GM23338 (cell line): ENCODE results near the gene CSNK1G1. TPM values are rescaled to one million over a fixed set of nuclear protein-coding genes. Genes with fewer than 3 reads are reported as not detected.

Experiments
- ATAC-seq: fragments of 200-7000 bp; cut with Tn5 transposase; 3 replicates; pipeline ENCODE4 v1.9.1; 2020
- DNase-seq: peaks from one replicate; pipeline ENCODE4 v3.0.0-alpha.2; 2015; ENCODE audit warnings: low spot score
- H2AFZ ChIP-seq: fragments of 200-600 bp; sonication (generic); 2 replicates; pipeline ENCODE4 v1.8.0; 2016; ENCODE audit warnings: antibody characterized with exemption, mild to moderate bottlenecking, moderate library complexity
- H3F3A ChIP-seq: fragments of 200-600 bp; sonication (generic); replicated peaks from 2 replicates; pipeline ENCODE4 v1.8.0; 2017; ENCODE audit warnings: antibody characterized with exemption, mixed run types, low read depth
- H3K27ac ChIP-seq: fragments of 200-600 bp; sonication (generic); 2 replicates; pipeline ENCODE4 v1.6.1; 2016; ENCODE audit warnings: low read depth
- H3K27me3 ChIP-seq: fragments of 200-600 bp; sonication (generic); 2 replicates; pipeline ENCODE4 v1.8.0; 2016; ENCODE audit warnings: mild to moderate bottlenecking, mixed run types, moderate library complexity; ENCODE audit not compliant: insufficient read depth
- H3K36me3 ChIP-seq: fragments of 200-600 bp; sonication (generic); 2 replicates; pipeline ENCODE4 v1.8.0; 2016; ENCODE audit warnings: mild to moderate bottlenecking; ENCODE audit not compliant: insufficient read depth
- H3K4me1 ChIP-seq: fragments of 200-600 bp; sonication (generic); 2 replicates; pipeline ENCODE4 v1.8.0; 2016; ENCODE audit warnings: mild to moderate bottlenecking, moderate library complexity; ENCODE audit not compliant: insufficient read depth
- H3K4me2 ChIP-seq: fragments of 200-600 bp; sonication (generic); 2 replicates; pipeline ENCODE4 v1.7.1; 2017; ENCODE audit warnings: mixed run types
- H3K4me3 ChIP-seq: fragments of 200-600 bp; sonication (generic); 2 replicates; pipeline ENCODE4 v1.6.1; 2016; ENCODE audit warnings: mixed run types
- H3K79me2 ChIP-seq: fragments of 200-600 bp; sonication (generic); replicated peaks from 2 replicates; pipeline ENCODE4 v1.8.0; 2017; ENCODE audit warnings: mild to moderate bottlenecking; ENCODE audit not compliant: insufficient read depth
- H3K9me2 ChIP-seq: fragments of 200-600 bp; sonication (generic); 2 replicates; pipeline ENCODE4 v1.8.0; 2017; ENCODE audit not compliant: insufficient read depth
- H4K20me1 ChIP-seq: fragments of 200-600 bp; sonication (generic); replicated peaks from 2 replicates; pipeline ENCODE4 v1.8.0; 2017; ENCODE audit warnings: mild to moderate bottlenecking; ENCODE audit not compliant: insufficient read depth
- H3K27ac Mint-ChIP-seq: 2 replicates; pipeline ENCODE4 v1.8.0; 2020; ENCODE audit warnings: inconsistent platforms, mild to moderate bottlenecking, moderate library complexity, mixed read lengths
- H3K27me3 Mint-ChIP-seq: 3 replicates; pipeline ENCODE4 v1.8.0; 2022; ENCODE audit warnings: low read depth, mild to moderate bottlenecking, moderate library complexity, mixed read lengths, inconsistent platforms; ENCODE audit not compliant: insufficient read depth, poor library complexity
- H3K36me3 Mint-ChIP-seq: 3 replicates; pipeline ENCODE4 v1.8.0; 2021; ENCODE audit warnings: low read depth, mild to moderate bottlenecking, inconsistent platforms, moderate library complexity, mixed read lengths
- H3K4me1 Mint-ChIP-seq: 3 replicates; pipeline ENCODE4 v1.8.0; 2020; ENCODE audit warnings: mild to moderate bottlenecking, inconsistent platforms, mixed read lengths
- H3K4me3 Mint-ChIP-seq: 3 replicates; pipeline ENCODE4 v1.8.0; 2021; ENCODE audit warnings: moderate library complexity, mild to moderate bottlenecking, inconsistent platforms, mixed read lengths
- H3K9me3 Mint-ChIP-seq: 3 replicates; pipeline ENCODE4 v1.8.0; 2020; ENCODE audit warnings: moderate library complexity, mild to moderate bottlenecking, inconsistent platforms, mixed read lengths
- EZH2phosphoT487 ChIP-seq: fragments of 200-600 bp; sonication (generic); IDR thresholded peaks from one replicate; pipeline ENCODE4 v1.8.1; 2018; ENCODE audit warnings: antibody characterized with exemption; ENCODE audit not compliant: unreplicated experiment
- ZNF114 ChIP-seq: fragments of 250-450 bp; sonication (Bioruptor Pico); IDR thresholded peaks from 2 replicates; pipeline ENCODE4 v1.5.0; 2020; ENCODE audit warnings: mild to moderate bottlenecking, moderate library complexity
- ZNF331 ChIP-seq: fragments of 250-450 bp; sonication (Bioruptor Pico); IDR thresholded peaks from 2 replicates; pipeline ENCODE4 v1.5.0; 2020; ENCODE audit warnings: low read depth, mild to moderate bottlenecking, moderate library complexity
- polyA plus RNA-seq: library from polyadenylated mRNA; unstranded; fragments of >200 nt; fragmentation: Nextera tagmentation; extraction: Ambion mirVana; gene quantifications from 2 replicates; pipeline ENCODE4 v1.2.1, GENCODE V29; 2016
- total RNA-seq: library from RNA; depleted of rRNA; stranded (reverse); fragments of >200 nt; shearing (Covaris generic); gene quantifications from 2 replicates; pipeline ENCODE4 v1.2.3, GENCODE V29; 2014
- TF ChIP-seq, protein P1 (sequence below): IDR thresholded peaks from one replicate; pipeline ENCODE4 v1.6.1; 2018; ENCODE audit warnings: antibody characterized with exemption; ENCODE audit not compliant: unreplicated experiment
- TF ChIP-seq, protein P2 (sequence below): IDR thresholded peaks from 2 replicates; pipeline ENCODE4 v1.6.1; 2016; ENCODE audit warnings: antibody characterized with exemption
- TF ChIP-seq, protein P3 (sequence below): fragments of 250-450 bp; sonication (Bioruptor Pico); IDR thresholded peaks from 2 replicates; pipeline ENCODE4 v1.5.0; 2020; ENCODE audit warnings: mild to moderate bottlenecking, moderate library complexity

Gene CSNK1G1
- total and polyA plus RNA-seq, 2 experiments from 2014 or later: 9.3 to 13.4 TPM

DNA sequence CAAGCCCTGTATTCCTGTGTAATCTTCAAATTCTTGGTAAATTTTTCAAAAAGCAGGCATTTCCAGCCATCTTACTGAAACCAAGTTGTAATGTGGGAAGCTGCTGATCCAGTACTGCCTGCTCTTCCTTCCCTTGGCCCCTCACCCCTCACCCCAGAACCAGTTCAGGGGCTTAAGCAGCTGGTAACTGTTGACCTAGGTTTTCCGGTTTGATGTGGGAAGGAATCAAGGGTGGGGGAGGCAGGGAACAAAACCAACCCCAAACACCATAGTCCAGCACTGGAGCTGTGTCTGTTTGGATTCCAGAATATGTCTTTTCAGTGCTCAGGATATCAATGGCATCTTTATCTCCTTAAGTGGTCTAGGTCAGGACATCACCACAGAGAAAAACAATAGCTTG is 233.5 kb downstream of the CSNK1G1 start:
- DNase-seq (no peak), ATAC-seq (no peak)
- Histone ChIP-seq H3K27ac (no peak overlapping the region), H3K4me2 (no peak overlapping the region), H3K36me3 (peaks cover 26% of the 10 kb centered on the region), H2AFZ (no peak overlapping the region), H4K20me1 (no peaks in the 10 kb centered on the region), H3K9me2 (no peaks in the 10 kb centered on the region), H3F3A (no peaks in the 10 kb centered on the region), H3K27me3 (no peaks in the 10 kb centered on the region), H3K4me3 (no peak overlapping the region), H3K79me2 (no peaks in the 10 kb centered on the region), H3K4me1 (no peaks in the 10 kb centered on the region)
- peaks cover 32% of the 10 kb centered on the region for H3K36me3 Mint-ChIP-seq
- H3K4me1 Mint-ChIP-seq: no peaks in the 10 kb centered on the region
- no peak overlapping the region for H3K27ac Mint-ChIP-seq
- no peak overlapping the region for H3K4me3 Mint-ChIP-seq
- TF ChIP-seq, protein P1, sequence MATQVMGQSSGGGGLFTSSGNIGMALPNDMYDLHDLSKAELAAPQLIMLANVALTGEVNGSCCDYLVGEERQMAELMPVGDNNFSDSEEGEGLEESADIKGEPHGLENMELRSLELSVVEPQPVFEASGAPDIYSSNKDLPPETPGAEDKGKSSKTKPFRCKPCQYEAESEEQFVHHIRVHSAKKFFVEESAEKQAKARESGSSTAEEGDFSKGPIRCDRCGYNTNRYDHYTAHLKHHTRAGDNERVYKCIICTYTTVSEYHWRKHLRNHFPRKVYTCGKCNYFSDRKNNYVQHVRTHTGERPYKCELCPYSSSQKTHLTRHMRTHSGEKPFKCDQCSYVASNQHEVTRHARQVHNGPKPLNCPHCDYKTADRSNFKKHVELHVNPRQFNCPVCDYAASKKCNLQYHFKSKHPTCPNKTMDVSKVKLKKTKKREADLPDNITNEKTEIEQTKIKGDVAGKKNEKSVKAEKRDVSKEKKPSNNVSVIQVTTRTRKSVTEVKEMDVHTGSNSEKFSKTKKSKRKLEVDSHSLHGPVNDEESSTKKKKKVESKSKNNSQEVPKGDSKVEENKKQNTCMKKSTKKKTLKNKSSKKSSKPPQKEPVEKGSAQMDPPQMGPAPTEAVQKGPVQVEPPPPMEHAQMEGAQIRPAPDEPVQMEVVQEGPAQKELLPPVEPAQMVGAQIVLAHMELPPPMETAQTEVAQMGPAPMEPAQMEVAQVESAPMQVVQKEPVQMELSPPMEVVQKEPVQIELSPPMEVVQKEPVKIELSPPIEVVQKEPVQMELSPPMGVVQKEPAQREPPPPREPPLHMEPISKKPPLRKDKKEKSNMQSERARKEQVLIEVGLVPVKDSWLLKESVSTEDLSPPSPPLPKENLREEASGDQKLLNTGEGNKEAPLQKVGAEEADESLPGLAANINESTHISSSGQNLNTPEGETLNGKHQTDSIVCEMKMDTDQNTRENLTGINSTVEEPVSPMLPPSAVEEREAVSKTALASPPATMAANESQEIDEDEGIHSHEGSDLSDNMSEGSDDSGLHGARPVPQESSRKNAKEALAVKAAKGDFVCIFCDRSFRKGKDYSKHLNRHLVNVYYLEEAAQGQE: no peak
- TF ChIP-seq, protein P2, sequence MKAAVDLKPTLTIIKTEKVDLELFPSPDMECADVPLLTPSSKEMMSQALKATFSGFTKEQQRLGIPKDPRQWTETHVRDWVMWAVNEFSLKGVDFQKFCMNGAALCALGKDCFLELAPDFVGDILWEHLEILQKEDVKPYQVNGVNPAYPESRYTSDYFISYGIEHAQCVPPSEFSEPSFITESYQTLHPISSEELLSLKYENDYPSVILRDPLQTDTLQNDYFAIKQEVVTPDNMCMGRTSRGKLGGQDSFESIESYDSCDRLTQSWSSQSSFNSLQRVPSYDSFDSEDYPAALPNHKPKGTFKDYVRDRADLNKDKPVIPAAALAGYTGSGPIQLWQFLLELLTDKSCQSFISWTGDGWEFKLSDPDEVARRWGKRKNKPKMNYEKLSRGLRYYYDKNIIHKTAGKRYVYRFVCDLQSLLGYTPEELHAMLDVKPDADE: no peak
- no peak for TF ChIP-seq ZNF114 (CRISPR knock-in tag)
- TF ChIP-seq, protein P3, sequence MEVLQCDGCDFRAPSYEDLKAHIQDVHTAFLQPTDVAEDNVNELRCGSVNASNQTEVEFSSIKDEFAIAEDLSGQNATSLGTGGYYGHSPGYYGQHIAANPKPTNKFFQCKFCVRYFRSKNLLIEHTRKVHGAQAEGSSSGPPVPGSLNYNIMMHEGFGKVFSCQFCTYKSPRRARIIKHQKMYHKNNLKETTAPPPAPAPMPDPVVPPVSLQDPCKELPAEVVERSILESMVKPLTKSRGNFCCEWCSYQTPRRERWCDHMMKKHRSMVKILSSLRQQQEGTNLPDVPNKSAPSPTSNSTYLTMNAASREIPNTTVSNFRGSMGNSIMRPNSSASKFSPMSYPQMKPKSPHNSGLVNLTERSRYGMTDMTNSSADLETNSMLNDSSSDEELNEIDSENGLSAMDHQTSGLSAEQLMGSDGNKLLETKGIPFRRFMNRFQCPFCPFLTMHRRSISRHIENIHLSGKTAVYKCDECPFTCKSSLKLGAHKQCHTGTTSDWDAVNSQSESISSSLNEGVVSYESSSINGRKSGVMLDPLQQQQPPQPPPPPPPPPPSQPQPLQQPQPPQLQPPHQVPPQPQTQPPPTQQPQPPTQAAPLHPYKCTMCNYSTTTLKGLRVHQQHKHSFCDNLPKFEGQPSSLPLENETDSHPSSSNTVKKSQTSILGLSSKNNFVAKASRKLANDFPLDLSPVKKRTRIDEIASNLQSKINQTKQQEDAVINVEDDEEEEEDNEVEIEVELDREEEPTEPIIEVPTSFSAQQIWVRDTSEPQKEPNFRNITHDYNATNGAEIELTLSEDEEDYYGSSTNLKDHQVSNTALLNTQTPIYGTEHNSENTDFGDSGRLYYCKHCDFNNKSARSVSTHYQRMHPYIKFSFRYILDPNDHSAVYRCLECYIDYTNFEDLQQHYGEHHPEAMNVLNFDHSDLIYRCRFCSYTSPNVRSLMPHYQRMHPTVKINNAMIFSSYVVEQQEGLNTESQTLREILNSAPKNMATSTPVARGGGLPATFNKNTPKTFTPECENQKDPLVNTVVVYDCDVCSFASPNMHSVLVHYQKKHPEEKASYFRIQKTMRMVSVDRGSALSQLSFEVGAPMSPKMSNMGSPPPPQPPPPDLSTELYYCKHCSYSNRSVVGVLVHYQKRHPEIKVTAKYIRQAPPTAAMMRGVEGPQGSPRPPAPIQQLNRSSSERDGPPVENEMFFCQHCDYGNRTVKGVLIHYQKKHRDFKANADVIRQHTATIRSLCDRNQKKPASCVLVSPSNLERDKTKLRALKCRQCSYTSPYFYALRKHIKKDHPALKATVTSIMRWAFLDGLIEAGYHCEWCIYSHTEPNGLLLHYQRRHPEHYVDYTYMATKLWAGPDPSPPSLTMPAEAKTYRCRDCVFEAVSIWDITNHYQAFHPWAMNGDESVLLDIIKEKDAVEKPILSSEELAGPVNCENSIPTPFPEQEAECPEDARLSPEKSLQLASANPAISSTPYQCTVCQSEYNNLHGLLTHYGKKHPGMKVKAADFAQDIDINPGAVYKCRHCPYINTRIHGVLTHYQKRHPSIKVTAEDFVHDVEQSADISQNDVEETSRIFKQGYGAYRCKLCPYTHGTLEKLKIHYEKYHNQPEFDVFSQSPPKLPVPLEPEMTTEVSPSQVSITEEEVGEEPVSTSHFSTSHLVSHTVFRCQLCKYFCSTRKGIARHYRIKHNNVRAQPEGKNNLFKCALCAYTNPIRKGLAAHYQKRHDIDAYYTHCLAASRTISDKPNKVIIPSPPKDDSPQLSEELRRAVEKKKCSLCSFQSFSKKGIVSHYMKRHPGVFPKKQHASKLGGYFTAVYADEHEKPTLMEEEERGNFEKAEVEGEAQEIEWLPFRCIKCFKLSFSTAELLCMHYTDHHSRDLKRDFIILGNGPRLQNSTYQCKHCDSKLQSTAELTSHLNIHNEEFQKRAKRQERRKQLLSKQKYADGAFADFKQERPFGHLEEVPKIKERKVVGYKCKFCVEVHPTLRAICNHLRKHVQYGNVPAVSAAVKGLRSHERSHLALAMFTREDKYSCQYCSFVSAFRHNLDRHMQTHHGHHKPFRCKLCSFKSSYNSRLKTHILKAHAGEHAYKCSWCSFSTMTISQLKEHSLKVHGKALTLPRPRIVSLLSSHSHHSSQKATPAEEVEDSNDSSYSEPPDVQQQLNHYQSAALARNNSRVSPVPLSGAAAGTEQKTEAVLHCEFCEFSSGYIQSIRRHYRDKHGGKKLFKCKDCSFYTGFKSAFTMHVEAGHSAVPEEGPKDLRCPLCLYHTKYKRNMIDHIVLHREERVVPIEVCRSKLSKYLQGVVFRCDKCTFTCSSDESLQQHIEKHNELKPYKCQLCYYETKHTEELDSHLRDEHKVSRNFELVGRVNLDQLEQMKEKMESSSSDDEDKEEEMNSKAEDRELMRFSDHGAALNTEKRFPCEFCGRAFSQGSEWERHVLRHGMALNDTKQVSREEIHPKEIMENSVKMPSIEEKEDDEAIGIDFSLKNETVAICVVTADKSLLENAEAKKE (CRISPR knock-in tag): no peak
- TF ChIP-seq ZNF331 (CRISPR knock-in tag): no peak
- no peak for TF ChIP-seq EZH2phosphoT487
- no peaks in the 10 kb centered on the region for H3K27me3 Mint-ChIP-seq
- no peaks in the 10 kb centered on the region for H3K9me3 Mint-ChIP-seq
